A549 (cell line): ENCODE results near the gene ASIC2.

Source experiments
- CTCF ChIP-seq: fragments of >200 bp; sonication (Bioruptor Twin); formaldehyde crosslinking; IDR thresholded peaks from 3 replicates; pipeline ENCODE4 v1.5.1; 2016
- EP300 ChIP-seq, 2 experiments: fragments of >200 bp; sonication (Bioruptor Twin); formaldehyde crosslinking; IDR thresholded peaks; 2 replicates in 1 of 2; 3 replicates in 1 of 2; pipeline ENCODE4 v1.6.1; 2016 to 2017
- MAFK ChIP-seq: fragments of 450-650 bp; IDR thresholded peaks from 2 replicates; pipeline ENCODE4 v1.6.1; 2014; ENCODE audit not compliant: partially characterized antibody
- MYC ChIP-seq: IDR thresholded peaks from 2 replicates; pipeline ENCODE4 v1.6.1; 2012; ENCODE audit warnings: mild to moderate bottlenecking, inconsistent platforms, low read length, improper control_type of control experiment, borderline replicate concordance
- PBX3 ChIP-seq: IDR thresholded peaks from 2 replicates; pipeline ENCODE4 v1.6.1; 2012
- POLR2A ChIP-seq: IDR thresholded peaks from 2 replicates; pipeline ENCODE4 v1.6.1; 2012; ENCODE audit warnings: mild to moderate bottlenecking, low read length
- TF ChIP-seq, protein P1 (sequence below): fragments of 150-350 bp; IDR thresholded peaks from 2 replicates; pipeline ENCODE4 v1.6.1; 2014; ENCODE audit warnings: low read depth, mild to moderate bottlenecking, low read length
- TF ChIP-seq, protein P2 (sequence below): IDR thresholded peaks from 2 replicates; pipeline ENCODE4 v1.6.1; 2012

DNA sequence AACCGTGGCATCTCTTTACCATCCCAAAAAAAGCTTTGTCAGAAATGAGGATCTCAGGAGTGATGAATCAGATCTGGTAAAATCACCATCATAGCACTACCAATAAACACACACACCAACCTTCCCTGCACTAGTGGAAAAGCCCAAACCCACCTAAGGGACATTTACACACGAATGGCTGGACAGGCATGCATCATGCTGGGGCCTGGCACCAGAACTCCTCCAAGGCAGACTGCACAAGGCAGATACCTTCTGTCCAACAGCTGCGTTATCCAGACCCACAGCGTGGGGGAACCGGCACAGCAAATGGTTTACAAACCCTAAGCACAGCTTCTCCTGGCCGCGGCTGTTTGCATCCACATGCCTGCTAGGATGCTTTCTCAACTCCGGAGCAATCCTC is 2.8 kb downstream of the ASIC2 start:
- TF ChIP-seq CTCF (no peak), POLR2A (no peak), EP300 (IDR thresholded peaks at IDR 0.05) (no peak), MAFK (no peak), MYC (no peak), PBX3 (no peak)
- TF ChIP-seq, protein P1, sequence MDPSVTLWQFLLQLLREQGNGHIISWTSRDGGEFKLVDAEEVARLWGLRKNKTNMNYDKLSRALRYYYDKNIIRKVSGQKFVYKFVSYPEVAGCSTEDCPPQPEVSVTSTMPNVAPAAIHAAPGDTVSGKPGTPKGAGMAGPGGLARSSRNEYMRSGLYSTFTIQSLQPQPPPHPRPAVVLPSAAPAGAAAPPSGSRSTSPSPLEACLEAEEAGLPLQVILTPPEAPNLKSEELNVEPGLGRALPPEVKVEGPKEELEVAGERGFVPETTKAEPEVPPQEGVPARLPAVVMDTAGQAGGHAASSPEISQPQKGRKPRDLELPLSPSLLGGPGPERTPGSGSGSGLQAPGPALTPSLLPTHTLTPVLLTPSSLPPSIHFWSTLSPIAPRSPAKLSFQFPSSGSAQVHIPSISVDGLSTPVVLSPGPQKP, result no peak
- TF ChIP-seq, protein P2, sequence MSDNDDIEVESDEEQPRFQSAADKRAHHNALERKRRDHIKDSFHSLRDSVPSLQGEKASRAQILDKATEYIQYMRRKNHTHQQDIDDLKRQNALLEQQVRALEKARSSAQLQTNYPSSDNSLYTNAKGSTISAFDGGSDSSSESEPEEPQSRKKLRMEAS, result no peak
